GM12878 (cell line): Measurements from ENCODE around the gene ZNF280C. TPM values are rescaled to one million over a fixed set of nuclear protein-coding genes. Genes with fewer than 3 reads are reported as not detected.

Source experiments
- ATF7 ChIP-seq: fragments of 450-650 bp; IDR thresholded peaks from 2 replicates; pipeline ENCODE4 v1.6.1; 2016; ENCODE audit warnings: low read depth, mild to moderate bottlenecking
- BMI1 ChIP-seq: fragments of 450-650 bp; IDR thresholded peaks from 2 replicates; pipeline ENCODE4 v1.6.1; 2016; ENCODE audit warnings: mild to moderate bottlenecking, moderate library complexity, borderline replicate concordance
- CBX3 ChIP-seq: fragments of 200-600 bp; sonication (generic); IDR thresholded peaks from 2 replicates; pipeline ENCODE4 v1.6.1; 2016; ENCODE audit warnings: low read depth, borderline replicate concordance
- CEBPB ChIP-seq, 2 experiments: fragments of 150-350 bp in 1 of 2; IDR thresholded peaks; 2 replicates each; pipeline ENCODE4 v1.6.1; 2012 to 2014; ENCODE audit warnings: low read depth in 2 of 2, low read length in 2 of 2, borderline replicate concordance in 1 of 2, inconsistent platforms in 1 of 2
- EED ChIP-seq: sonication (generic); IDR thresholded peaks from 2 replicates; pipeline ENCODE4 v1.6.1; 2016; ENCODE audit warnings: antibody characterized with exemption, low read depth
- EP300 ChIP-seq, 2 experiments: fragments of 150-350 bp in 1 of 2; IDR thresholded peaks; 2 replicates each; pipeline ENCODE4 v1.6.1; 2011 to 2012; ENCODE audit warnings: low read depth in 2 of 2, low read length in 2 of 2, borderline replicate concordance in 1 of 2, improper control_type of control experiment in 1 of 2, inconsistent platforms in 1 of 2; ENCODE audit not compliant: control insufficient read depth in 1 of 2
- FOS ChIP-seq: IDR thresholded peaks from 3 replicates; pipeline ENCODE4 v1.6.1; 2011; ENCODE audit warnings: borderline replicate concordance; ENCODE audit not compliant: insufficient read length; ENCODE audit errors: extremely low read depth
- HDAC2 ChIP-seq: fragments of 200-600 bp; sonication (generic); IDR thresholded peaks from 2 replicates; pipeline ENCODE4 v1.6.1; 2017
- IKZF2 ChIP-seq, 2 experiments: fragments of 450-650 bp; IDR thresholded peaks; 2 replicates each; pipeline ENCODE4 v1.6.1; 2017; ENCODE audit warnings: mild to moderate bottlenecking in 2 of 2, moderate library complexity in 2 of 2
- MEF2A ChIP-seq: IDR thresholded peaks from 2 replicates; pipeline ENCODE4 v1.6.1; 2011; ENCODE audit warnings: low read depth, mild to moderate bottlenecking, low read length, moderate library complexity; ENCODE audit not compliant: insufficient read depth
- NFYB ChIP-seq: IDR thresholded peaks from 2 replicates; pipeline ENCODE4 v1.6.1; 2011; ENCODE audit warnings: low read depth, mild to moderate bottlenecking, low read length, improper control_type of control experiment, moderate library complexity; ENCODE audit not compliant: insufficient read depth
- SREBF2 ChIP-seq: IDR thresholded peaks from 2 replicates; pipeline ENCODE4 v1.6.1; 2012; ENCODE audit warnings: mild to moderate bottlenecking, low read length
- SUPT20H ChIP-seq: IDR thresholded peaks from 2 replicates; pipeline ENCODE4 v1.6.1; 2011; ENCODE audit warnings: low read depth, mild to moderate bottlenecking, low read length, moderate library complexity, borderline replicate concordance; ENCODE audit not compliant: control insufficient read depth
- TAF1 ChIP-seq: IDR thresholded peaks from 2 replicates; pipeline ENCODE4 v1.6.1; 2011; ENCODE audit warnings: mild to moderate bottlenecking, low read depth, low read length, borderline replicate concordance
- TCF3 ChIP-seq: IDR thresholded peaks from 2 replicates; pipeline ENCODE4 v1.6.1; 2012; ENCODE audit warnings: low read depth, mild to moderate bottlenecking, low read length, borderline replicate concordance; ENCODE audit not compliant: insufficient read depth
- TCF7 ChIP-seq: IDR thresholded peaks from 2 replicates; pipeline ENCODE4 v1.6.1; 2014; ENCODE audit warnings: antibody characterized with exemption, borderline replicate concordance
- ZNF384 ChIP-seq: IDR thresholded peaks from 2 replicates; pipeline ENCODE4 v1.6.1; 2012; ENCODE audit warnings: low read depth, mild to moderate bottlenecking, low read length, improper control_type of control experiment, borderline replicate concordance
- polyA plus RNA-seq, 11 experiments: library from polyadenylated mRNA; depleted of rRNA in 4 of 11; unstranded in 6 of 11; stranded (reverse) in 5 of 11; fragments of >200 nt; fragmentation: Nextera tagmentation in 4 of 11; fragmentation: Illumina TruSeq in 1 of 11; extraction: Ambion mirVana in 4 of 11; extraction: Trizol in 1 of 11; gene quantifications; 1 replicate in 1 of 11; 2 replicates in 10 of 11; pipeline versions ENCODE4 v1.2.1 to v1.2.3, GENCODE V29; 2011 to 2016; ENCODE audit warnings: inconsistent platforms in 2 of 11, missing spikeins in 2 of 11, low read depth in 1 of 11
- total RNA-seq, 4 experiments: library from RNA; depleted of rRNA in 3 of 4; stranded (reverse); fragments of >200 nt in 3 of 4; fragmentation: Illumina TruSeq in 1 of 4; extraction: Trizol in 1 of 4; gene quantifications; 2 replicates each; pipeline versions ENCODE4 v1.2.1 to v1.2.3, GENCODE V29; 2013 to 2021
- TF ChIP-seq, protein P1 (sequence below): IDR thresholded peaks from 2 replicates; pipeline ENCODE4 v1.6.1; 2012; ENCODE audit warnings: low read depth, low read length, improper control_type of control experiment
- TF ChIP-seq, protein P2 (sequence below): fragments of 450-650 bp; IDR thresholded peaks from 2 replicates; pipeline ENCODE4 v1.6.1; 2016; ENCODE audit warnings: mild to moderate bottlenecking, moderate library complexity, borderline replicate concordance
- TF ChIP-seq, protein P3 (sequence below): IDR thresholded peaks from 2 replicates; pipeline ENCODE4 v1.6.1; 2011; ENCODE audit warnings: low read depth, mild to moderate bottlenecking, low read length, moderate library complexity, borderline replicate concordance; ENCODE audit errors: extremely low read depth
- TF ChIP-seq, protein P4 (sequence below): fragments of 450-650 bp; conservative IDR thresholded peaks from 2 replicates; pipeline ENCODE4 v1.6.1; 2017; ENCODE audit warnings: mild to moderate bottlenecking, moderate library complexity

Gene ZNF280C
- total and polyA plus RNA-seq, 10 of the 15 experiments (the other 5 are each of a cell fraction or from before 2014, with no cell fraction given), result 0.82 to 8.8 (median 5.7) TPM

DNA sequence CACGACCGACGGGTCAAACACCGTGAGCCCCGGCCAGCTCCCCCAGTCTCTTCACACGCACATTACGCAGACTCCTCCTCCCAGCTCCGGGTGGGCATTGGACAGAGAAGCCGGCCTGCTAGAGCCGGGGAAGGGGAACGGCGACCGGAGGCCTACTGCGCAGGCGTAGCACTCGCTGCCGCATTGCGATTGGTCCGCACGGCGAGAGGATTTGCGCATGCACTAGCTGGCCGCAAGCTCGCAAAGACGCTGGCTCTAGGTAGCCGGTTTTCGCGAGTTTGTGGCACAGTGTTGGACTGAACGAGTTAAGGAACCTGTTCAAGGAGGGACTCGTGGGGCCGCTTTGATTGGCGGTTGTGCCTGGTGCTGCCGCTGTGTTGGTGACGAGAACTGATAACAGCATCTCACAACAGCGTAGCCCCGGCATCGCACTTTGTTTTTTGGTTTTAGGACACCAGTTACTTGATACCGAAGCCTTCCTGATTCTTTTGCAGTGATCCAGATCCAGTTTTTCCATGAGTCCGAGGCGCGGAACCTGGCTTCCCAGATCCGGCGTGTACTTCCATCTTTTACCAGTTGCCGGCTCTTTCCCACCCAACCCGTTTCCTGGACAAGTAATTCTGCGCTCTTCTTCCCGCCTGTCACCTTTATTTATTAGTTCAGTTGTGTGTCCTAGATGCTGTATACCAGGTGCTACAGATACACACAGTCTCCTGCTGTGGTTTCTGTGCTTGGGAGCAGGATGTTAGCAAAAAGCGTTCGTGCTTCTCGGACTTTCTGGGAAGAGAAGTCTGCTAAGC, 102.8 kb downstream of the ZNF280C start, which contains the start of gene AIFM1 (continued):
- TF ChIP-seq TCF7 (0 out of 2 replicates have a peak, but pooled peaks have one; percentile 33), EP300 (IDR thresholded peaks at IDR 0.05; ENCODE audit: borderline replicate concordance in 1 of 2, control insufficient read depth in 1 of 2, low read depth in 2 of 2, low read length in 2 of 2) (no peak), MEF2A (no peak), NFYB (peak; percentile 67; the same call in 1 of the 2 replicates), ATF7 (peak; percentile 54; the same call in 1 of the 2 replicates), EED (0 out of 2 replicates have a peak, but pooled peaks have one; percentile 49), FOS (no peak), HDAC2 (no peak), TCF3 (no peak), IKZF2 (IDR thresholded peaks at IDR 0.05) (peak; percentile 50 to 59; a peak in 3 of 4 replicates), BMI1 (no peak), SUPT20H (no peak), CBX3 (no peak), ZNF384 (no peak), SREBF2 (no peak), TAF1 (peak; percentile 55; the same call in 1 of the 2 replicates), CEBPB (IDR thresholded peaks at IDR 0.05; ENCODE audit: borderline replicate concordance in 1 of 2, low read depth in 2 of 2, low read length in 2 of 2) (no peak)
- TF ChIP-seq, protein P1, sequence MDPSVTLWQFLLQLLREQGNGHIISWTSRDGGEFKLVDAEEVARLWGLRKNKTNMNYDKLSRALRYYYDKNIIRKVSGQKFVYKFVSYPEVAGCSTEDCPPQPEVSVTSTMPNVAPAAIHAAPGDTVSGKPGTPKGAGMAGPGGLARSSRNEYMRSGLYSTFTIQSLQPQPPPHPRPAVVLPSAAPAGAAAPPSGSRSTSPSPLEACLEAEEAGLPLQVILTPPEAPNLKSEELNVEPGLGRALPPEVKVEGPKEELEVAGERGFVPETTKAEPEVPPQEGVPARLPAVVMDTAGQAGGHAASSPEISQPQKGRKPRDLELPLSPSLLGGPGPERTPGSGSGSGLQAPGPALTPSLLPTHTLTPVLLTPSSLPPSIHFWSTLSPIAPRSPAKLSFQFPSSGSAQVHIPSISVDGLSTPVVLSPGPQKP, result 0 out of 2 replicates have a peak, but pooled peaks have one; percentile 40
- TF ChIP-seq, protein P2, sequence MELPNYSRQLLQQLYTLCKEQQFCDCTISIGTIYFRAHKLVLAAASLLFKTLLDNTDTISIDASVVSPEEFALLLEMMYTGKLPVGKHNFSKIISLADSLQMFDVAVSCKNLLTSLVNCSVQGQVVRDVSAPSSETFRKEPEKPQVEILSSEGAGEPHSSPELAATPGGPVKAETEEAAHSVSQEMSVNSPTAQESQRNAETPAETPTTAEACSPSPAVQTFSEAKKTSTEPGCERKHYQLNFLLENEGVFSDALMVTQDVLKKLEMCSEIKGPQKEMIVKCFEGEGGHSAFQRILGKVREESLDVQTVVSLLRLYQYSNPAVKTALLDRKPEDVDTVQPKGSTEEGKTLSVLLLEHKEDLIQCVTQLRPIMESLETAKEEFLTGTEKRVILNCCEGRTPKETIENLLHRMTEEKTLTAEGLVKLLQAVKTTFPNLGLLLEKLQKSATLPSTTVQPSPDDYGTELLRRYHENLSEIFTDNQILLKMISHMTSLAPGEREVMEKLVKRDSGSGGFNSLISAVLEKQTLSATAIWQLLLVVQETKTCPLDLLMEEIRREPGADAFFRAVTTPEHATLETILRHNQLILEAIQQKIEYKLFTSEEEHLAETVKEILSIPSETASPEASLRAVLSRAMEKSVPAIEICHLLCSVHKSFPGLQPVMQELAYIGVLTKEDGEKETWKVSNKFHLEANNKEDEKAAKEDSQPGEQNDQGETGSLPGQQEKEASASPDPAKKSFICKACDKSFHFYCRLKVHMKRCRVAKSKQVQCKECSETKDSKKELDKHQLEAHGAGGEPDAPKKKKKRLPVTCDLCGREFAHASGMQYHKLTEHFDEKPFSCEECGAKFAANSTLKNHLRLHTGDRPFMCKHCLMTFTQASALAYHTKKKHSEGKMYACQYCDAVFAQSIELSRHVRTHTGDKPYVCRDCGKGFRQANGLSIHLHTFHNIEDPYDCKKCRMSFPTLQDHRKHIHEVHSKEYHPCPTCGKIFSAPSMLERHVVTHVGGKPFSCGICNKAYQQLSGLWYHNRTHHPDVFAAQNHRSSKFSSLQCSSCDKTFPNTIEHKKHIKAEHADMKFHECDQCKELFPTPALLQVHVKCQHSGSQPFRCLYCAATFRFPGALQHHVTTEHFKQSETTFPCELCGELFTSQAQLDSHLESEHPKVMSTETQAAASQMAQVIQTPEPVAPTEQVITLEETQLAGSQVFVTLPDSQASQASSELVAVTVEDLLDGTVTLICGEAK, result peak; percentile 81; the same call in 1 of the 2 replicates
- TF ChIP-seq, protein P3, sequence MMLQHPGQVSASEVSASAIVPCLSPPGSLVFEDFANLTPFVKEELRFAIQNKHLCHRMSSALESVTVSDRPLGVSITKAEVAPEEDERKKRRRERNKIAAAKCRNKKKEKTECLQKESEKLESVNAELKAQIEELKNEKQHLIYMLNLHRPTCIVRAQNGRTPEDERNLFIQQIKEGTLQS, result no peak
- TF ChIP-seq, protein P4, sequence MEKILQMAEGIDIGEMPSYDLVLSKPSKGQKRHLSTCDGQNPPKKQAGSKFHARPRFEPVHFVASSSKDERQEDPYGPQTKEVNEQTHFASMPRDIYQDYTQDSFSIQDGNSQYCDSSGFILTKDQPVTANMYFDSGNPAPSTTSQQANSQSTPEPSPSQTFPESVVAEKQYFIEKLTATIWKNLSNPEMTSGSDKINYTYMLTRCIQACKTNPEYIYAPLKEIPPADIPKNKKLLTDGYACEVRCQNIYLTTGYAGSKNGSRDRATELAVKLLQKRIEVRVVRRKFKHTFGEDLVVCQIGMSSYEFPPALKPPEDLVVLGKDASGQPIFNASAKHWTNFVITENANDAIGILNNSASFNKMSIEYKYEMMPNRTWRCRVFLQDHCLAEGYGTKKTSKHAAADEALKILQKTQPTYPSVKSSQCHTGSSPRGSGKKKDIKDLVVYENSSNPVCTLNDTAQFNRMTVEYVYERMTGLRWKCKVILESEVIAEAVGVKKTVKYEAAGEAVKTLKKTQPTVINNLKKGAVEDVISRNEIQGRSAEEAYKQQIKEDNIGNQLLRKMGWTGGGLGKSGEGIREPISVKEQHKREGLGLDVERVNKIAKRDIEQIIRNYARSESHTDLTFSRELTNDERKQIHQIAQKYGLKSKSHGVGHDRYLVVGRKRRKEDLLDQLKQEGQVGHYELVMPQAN, result no peak
